Measurements from ENCODE around the gene NANOS2.

The NANOS2 gene

DNA sequence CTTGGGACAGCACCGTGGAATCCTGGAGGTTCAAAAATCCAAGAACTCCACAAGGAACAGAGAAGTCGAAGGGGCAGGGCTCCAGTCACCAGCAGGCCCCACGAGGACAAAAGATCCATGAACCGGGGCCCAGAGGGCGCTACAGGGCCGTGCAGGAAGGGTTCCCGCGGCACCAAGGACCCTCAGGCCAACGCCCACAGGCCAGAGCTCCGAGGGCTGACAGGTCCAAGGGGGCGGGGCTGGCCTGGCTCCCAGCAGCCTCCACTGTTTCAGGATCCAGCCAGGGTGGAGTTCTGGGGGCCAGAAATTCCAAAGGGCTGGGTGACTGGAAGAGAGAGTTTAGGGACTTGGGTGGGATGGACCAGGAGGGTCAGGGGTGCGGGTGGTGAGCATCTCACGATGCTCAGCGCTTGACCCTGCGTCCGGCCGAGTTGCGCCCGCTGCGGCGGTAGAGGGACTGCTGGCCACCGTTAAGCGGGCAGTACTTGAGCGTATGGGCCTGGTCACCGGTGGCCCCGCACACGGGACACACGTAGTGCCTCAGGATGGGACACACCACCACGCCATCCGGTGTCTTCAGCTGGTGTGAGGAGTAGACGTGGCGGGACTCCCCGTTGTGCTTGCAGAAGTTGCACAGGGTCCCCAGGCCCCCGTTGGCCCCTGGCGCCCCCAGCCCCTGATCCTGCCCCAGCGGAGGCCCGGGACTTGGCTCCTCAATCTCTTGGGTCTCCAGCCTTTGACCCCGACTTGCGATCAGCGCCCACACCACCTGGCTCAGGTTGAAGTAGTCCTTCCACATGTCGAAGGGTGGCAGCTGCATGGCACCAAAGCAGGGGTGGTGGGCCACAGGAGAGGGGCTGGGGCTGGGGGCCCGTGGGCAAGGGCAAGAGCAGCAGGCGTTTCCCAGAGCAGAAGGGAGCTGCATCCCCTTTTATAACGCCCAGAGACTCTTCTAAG, at the start of gene NANOS2:
Gene NANOS2, minus strand, starts transcription at position 905 of the 957 bp plus-strand sequence. Its CDS starts 85 bp downstream, at position 820.
- no peak for DNase-seq (ENCODE audit: low spot score)

DNA sequence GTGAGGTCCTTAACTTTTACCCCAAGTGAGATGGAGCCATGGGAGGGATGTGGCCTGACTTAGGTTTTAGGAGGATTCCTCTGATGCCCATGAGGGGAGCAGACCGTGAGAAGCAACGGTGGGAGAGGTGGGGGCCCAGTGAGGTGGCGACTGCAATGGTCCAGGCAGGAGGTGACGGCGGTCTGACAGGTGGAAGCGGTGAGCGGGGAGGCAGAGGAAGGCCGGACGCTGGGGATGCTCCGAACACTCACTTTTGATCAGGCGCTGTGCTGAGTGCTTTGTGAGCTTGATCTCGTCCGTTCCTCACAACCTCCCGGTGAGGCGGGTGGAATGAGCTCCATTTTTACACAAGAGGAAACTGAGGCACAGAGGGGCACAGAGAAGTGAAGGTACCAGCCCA, 47.4 kb upstream of the NANOS2 start:
- no peak for DNase-seq (ENCODE audit: low spot score)

DNA sequence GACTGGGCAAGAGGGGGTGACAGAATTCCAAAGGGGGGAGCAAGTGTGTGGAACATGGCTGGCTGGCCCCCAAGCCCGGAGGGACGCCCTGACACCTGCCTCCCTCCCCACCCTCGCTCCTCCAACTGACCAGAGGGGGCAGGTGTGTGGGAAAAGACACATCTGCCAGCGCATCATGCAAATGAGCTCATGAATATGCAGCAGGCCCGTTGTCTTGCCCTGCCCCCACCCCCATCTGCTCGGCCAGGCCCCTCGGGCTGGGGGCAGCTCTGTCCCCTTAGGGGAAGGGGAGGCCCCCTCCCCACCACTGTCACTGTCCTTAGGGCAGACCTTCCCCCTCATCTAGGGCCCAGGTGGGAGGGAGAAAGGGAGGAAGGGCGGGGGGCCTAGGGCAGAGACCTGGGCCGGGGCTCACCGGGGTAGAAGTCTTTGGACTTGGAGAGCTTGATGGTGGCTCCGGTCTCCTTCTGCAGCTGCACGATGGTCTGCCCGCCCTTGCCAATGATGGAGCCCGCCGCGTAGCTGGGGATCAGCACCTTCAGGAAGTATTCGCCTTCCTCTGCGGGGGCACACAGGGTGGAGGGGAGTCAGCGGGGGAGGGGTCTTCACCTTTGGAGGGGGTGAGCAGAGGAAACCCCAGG, 46.1 kb upstream of the NANOS2 start:
- no peak for DNase-seq (ENCODE audit: low spot score)

DNA sequence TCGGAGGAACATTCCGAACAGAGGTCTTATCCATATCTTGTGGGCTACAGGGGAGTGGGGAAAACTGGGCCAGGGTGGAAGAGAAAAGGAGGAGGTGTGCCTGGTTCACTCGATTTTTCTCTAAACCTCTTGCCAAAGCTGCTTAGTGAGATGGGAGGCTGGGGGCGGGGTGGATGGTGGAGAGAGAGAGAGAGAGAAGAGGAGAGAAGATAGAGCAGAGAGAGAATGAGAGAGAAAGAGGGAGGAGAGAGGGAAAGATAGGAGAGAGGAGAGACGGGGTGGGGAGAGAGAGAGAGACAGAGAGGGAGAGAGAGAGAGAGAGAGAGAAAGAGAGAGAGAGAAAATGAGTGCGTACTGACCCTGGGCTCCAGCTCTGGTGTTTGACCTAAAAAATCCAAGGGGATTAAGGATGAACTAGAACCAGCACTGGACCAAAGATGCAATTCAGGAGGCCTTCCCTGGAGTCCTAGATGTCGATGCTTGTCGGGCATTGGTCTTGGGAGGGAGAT, 45.0 kb upstream of the NANOS2 start:
- no peak for DNase-seq (ENCODE audit: low spot score)

DNA sequence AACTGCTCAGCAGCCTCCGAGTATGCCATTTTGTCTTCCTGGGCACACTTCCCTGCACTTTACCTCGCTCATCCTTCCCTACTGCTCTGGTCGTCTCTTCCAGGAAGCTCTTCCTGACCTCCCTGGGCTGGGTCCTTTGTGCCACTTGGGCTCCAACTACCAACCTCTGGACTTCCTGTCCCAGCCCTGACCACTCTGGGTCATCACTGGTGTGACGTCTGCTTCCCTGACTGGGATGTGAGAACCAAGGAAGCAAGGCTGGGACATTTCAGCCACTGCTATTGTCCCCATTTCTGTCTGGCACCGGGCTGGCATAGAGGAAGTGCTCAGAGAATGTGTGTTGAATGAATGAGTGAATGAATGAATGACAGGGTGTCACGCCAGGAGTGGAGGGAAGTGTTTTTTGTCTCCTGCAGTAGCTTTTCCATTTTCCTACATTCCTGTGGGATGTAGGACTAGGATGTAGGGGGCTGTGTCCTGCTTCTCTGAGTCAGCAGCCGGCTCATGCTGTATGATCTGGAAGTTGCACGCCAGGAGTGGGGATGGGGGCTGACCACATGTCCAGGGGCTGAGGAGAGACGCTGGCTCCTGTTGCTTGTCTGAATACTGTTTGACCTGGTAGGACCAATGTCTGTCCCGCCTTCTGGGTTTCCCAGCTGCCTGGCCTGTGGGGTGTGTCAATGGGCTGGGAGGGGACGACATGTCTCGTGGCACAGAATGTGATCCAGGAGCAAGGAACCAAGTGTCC, 44.4 kb upstream of the NANOS2 start:
- DNase-seq (ENCODE audit: low spot score): no peak

DNA sequence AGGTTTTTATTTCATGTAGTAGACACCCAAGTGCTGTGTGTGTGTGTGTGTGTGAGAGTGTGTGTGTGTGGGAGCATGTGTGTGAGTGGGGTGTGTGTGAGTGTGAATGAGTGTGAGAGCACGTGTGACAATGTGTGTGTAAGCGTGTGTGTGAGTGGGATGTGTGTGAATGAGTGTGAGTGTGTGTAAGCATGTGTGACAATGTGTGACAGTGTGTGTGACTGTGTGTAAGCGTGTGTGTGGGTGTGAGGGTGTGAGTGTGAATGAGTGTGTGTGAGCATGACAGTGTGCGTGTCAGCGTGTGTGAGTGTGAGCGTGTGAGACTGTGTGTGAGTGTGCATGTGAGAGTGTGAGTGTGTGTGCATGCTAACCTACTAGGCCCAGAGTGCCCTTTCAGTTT, 43.7 kb upstream of the NANOS2 start:
- no peak for DNase-seq (ENCODE audit: low spot score)

DNA sequence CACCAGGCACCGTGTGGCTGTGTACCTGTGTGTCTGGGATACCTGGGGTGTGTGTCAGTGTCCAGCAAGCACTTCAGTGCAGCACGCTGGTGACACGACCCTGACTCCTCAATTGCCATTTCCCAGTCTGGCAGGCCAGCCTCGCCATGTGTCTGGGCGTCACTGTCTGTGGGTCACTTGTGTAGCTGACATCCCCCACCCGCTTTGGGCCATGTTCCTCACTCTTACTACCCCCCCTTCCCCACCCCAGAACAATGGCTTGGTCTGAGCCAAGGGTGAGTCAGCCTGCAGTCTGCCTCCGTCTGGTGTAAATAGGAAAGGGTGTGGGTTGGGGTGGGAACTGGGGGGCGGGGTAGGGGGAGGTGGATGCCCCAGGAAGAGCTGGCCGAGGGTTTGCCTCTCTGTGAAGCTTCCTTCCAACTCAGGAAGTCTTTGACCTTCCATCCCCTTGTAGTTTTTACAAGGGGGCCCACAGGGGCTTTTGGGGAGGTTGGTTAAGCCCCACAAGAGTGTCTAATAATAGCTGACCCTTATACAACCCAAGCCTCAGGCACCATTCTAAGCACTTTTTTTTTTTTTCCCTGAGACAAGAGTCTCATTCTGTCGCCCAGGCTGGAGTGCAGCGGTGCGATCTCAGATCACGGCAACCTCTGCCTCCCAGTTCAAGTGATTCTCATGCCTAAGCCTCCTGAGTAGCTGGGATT, 41.5 kb upstream of the NANOS2 start:
- no peak for DNase-seq (ENCODE audit: low spot score)

DNA sequence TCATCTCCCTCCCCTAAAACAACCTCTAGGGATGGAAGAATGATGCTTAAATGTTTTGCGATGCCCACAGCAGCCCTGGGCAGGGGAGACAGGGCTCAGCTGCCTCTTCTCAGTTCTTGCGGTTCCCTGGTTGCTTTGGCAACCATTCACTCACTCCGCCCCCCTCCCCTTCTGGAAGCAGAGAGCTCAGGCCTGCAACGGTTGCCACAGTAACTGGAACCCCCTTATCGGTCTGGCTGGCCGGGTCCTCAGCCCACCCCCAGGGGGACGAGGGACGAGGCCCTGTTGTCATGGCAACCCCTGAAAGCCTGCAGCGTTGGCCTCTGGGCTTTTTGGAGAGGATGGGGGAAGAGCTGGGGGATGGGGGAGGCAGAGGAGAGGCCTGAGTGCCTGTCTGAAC, 39.6 kb upstream of the NANOS2 start:
- DNase-seq (ENCODE audit: low spot score): no peak

DNA sequence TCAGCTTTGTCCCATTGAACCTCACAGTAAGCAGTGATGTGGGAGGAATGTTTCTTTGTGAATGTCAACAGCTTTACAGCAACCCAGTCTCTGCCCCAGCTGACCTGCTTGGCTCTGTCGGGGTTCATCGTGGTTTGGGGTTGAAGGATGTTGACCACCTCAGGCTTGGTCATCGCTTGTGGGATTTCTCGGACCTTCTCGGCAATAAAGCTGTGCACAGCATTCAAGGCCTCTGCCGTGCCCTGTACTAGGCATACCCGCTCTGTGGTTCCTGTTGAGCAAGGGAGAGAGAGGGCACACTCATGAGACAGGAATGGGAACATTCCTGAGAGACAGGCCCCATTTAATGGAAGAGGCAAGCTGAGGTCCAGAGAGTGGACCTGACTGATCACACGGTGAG, 39.1 kb upstream of the NANOS2 start:
- DNase-seq (ENCODE audit: low spot score): no peak

DNA sequence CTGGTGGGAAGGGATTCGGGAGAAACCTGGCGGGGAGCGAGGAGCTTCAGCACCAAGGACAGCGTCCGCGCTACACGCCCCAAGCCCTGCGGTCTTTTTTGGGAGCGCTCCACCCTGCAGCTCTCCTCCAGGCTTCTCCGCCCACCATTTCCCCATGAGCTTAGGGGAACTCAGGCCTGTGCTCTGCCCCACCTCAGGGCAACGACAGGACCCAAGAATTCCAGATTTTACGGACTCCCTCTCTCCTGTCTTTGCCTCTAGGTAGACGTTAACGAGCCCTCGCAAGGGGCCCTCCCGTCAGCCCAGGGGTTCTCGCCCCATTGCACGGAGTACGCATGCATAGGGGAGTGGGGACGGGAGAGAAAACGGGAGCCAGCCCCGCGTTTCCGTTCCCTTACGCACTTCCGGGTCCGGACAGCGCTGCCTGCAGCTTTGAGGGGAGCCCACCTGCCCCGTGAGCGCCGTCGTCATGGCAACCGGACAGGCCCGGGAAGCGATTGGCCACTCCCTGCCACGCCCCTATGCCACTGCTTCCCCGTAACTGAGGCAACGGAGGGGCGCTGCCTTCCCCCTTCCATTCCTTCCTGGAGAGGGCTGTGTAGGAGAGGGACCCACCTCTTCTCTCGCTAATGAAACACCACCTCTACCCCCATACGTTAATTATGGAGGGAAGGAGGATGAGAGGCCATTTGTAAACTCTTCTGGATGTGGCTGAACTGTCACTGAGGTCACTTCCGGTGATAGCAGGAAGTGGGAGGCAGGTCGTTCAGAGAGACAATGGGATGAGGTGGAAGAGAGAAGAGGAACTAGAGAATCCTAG, 38.3 kb upstream of the NANOS2 start:
- DNase-seq (ENCODE audit: low spot score): no peak

DNA sequence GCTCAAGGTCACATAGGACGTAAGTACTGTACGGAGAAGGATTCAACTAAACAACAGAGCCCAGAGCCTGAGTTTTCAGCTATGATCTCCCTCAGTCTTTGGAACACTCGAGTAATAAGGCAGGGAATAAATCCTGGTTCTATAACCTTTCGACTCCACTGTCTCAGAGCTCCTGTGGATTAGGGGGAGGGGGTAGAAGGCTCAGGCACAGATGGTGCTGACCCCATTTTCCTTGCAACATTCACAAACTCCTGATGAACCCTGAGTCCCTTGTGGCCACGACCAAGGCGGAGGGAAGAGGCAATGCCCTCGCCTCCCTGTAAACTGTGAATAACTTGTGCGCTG, 37.7 kb upstream of the NANOS2 start:
- DNase-seq (ENCODE audit: low spot score): no peak

DNA sequence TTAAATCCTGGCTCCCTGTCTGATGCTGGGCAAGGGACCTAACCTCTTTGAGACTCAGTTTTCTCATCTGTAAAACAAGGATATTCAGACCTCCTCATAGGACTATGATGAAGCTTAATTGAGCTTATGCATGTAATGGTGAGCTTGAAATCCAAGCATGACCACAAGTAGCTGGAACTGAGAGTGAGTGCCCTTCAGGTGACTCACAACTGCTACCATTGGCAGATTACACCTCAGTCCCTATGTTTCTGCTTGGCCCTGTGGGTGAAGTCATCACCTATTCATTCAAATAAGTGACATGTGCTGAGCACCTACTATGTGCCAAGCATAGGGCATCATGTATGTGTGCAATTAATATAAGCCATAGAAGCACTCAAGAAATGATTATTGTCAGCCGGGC, 33.3 kb upstream of the NANOS2 start:
- no peak for DNase-seq (ENCODE audit: low spot score)

DNA sequence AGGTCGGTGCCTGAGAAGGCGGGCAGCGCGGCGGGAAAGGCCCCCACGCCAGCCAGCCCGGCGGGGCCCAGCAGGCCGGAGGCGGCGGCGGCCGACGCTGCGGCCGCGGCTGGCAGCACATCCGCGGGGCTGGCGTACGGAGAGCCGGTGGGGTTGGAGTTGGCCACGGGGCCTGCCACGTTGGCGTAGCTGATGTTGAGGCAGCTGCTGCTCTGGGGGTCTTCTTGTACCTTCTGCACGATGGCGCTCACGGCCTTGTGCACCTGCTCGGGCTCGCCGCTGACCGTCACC, 25.9 kb upstream of the NANOS2 start:
- DNase-seq (ENCODE audit: low spot score): no peak

DNA sequence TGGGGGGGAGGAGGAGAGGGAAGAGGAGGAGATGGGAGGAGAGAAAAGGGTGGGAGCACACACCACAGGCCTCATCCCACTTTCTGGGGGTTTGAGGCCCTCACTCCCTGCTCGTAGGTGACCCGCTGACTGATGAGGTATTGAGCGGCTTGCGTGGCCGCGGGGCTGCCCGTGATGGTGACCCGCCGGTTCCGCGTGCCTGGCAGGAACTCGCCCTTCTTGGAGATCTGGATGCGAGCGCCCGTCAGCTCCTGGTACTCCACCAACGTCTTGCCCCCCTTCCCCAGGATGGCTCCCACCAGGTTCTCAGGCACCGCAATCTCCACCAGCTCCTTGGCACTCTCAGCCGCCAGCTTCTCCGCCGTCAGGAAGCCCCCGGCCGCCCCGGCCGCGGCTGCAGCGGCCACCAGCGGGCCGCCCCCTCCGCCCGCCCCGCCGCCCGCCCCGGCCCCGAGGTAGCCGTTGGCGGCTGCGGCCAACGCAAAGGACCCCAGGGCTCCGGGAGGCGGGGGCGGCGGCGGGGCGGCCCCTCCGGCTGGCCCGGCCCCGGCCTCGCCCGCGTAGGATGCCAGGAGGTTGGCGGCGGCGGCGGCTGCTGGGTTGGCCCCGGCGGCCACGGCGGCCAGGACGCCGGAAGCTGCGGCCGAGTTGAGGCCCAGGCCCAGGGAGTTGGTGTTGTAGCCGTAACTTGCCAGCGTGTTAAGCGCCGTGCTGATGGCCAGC, 25.4 kb upstream of the NANOS2 start:
- no peak for DNase-seq (ENCODE audit: low spot score)

DNA sequence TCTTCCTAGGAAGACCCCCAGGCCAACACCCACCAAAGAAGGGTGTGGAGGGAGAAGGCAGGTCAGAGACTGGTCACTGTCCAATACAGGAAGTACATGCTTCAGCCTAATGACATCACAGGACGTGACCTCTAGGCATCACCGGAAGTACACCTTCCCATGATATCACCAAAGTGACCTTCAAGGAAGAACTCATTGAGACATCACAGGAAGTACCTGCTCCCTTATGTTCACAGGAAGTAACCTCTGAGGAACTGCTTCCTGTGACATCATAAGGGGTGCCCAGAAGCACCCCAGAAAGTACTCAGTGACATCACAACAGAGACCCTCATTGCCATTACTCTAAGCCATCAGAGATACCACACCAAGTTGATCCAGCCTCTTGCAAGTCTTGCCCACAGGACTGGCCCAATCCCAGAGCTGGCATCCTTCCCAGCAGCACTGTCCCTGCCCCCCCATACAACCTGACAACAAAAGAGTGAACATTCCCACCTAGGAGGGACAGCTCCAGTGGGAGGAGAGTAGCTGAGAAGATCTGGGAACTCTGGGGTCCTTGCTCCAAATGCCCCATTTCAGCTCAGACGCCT, 24.2 kb upstream of the NANOS2 start:
- DNase-seq (ENCODE audit: low spot score): no peak

DNA sequence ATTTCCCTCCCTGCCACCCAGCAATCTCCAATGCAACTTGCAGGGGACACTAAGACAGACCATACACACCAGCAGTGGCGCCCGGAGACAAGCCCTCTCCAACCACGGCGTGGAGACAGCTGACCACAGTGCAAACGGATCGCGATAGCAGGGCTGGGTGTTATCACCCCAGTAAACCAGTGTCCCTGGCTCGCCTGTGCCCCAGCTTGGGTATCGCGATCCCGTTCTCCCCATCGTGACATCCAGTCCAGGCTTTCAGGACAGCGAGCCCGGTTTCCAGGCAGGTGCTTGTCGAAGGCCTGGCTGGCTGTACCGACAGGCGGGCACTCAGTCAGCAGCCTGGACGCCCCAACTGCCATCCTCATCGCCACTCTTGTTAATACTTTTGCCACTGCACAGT, 20.7 kb upstream of the NANOS2 start:
- DNase-seq (ENCODE audit: low spot score): no peak

DNA sequence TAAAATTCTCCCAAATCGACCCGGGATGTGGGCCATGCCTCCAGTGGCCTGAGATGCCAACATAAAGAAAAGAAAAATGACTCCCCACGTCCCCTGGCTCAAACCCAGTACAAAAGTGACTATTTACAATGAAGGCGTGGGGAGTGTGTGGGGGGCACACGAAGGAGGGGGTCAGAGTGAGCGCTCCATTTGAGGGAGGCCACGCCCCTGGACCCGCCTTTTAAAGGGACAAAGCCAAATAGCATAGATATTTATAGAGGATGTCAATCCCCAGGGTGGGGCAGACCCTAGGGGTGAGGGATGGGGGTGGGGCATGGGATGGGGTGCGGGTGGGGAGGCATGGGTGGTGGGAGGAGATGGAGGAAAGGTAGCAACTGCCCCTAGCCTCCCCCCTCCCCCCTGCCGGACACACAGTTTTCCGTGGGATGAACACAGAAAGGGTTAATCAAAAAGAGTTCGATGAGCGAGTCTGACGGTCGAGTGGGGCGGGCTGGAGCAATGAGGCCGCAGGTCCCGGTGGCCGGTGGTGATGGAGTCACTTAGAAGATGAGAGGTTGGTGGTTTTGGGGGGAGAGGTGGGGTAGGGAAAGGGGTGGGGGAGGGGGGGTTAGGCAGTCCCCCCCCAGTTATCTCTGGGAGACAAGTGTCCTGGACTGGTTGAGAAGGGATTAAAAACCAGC, 20.1 kb upstream of the NANOS2 start:
- DNase-seq (ENCODE audit: low spot score): no peak

DNA sequence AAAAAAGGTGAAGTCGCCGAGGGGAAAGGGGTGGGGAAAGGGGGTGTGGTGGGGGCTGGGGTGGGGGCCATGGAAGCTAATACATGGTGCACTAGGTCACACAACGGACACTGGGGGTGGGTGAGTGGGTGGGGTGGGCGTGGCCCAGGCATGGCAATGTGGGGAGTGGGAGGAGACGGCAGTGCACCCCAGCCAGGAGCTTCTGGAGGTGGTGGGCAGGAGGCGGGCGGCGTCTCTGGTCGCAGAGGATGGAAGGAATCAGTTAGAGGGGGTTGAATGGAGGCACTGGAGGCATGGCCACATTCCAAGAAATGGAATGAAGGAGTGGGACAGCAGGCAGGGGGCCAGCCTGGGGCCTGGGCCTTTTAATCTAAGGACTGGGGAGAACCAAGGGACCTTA, 19.2 kb upstream of the NANOS2 start:
- DNase-seq (ENCODE audit: low spot score): no peak

DNA sequence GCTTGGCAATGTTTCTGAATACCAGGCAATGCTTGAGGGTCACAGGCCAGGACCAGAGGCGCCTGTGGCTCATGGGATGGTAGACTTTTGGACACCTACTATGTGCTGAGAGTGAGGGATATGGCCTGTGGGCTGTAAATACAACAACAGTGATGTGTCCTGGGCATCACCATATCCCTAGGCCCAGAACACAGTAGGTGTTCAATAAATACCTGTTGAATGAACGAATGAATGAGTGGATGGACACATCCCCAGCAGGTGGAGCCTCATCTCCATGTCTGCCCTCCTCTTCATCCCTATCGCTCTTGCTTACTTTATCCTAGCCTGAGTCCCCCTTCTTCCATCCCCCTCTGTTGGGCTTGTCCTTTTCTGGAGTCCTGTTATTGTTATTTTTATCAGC, 16.5 kb upstream of the NANOS2 start:
- DNase-seq (ENCODE audit: low spot score): no peak

DNA sequence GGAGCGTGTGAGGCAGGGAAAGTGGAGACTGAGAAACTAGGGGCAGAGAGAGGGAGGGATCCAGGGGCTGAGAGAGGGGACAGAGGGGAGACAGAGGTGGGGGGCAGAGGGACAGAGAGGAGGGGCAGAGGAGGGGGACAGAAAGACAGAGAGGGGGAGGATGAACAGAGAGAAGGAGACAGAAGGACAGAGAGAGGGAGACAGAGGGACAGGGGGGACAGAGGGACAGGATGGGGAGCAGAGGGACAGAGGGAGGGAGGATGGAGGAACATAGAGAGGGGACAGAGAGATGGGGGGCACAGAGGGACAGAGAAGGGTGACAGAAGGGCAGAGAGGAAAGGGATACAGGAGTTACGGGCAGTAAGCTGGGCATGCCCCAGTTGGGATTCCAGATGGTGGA, 14.7 kb upstream of the NANOS2 start:
- DNase-seq (ENCODE audit: low spot score): no peak

Measured in CD4-positive, alpha-beta T cell treated with Interleukin-6 at 100 ng/mL for 8 hours (primary cell).